HG02973 (cell line): ENCODE results near the gene ASB13.

Source experiments
- ATAC-seq: cut with Tn5 transposase; IDR thresholded peaks from one replicate; pipeline ENCODE4 v1.9.1; 2021; ENCODE audit warnings: moderate library complexity; ENCODE audit not compliant: unreplicated experiment

Gene ASB13

DNA sequence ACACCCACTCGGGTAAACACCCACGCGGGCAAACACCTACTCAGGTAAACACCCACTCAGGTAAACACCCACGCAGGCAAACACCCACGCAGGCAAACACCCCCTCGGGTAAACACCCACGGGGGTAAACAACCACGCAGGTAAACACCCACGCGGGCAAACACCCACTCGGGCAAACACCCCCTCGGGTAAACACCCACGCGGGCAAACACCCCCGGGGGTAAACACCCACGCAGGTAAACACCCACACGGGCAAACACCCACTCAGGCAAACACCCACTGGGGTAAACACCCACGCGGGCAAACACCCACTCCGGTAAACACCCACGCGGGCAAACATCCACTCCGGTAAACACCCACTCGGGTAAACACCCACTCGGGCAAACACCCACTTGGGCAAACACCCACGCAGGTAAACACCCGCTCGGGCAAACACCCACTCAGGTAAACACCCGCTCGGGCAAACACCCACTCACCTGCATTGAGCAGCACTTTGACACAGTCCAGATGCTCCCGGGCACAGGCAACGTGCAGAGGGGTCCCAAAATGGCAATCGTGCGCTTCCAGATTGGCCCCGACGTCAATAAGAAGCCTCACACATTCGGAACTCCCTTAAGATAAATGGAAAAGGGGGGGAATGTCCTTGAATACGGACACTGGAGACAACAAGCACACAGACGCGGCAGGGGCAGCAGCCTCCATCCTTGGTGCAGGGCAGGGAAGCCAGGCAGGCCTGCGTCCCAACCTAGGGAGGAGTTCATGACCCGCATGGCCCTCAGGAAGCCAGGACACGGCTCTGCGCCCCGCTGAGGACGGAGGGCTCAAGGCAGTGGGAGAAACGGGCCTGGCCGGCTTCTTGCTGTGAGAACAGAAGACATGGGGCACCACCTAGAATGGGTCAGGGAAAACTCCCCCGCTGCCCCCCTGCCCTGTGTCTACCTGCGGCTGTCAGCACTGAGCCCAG lies 17.6 kb downstream of the ASB13 start:
- no peak for ATAC-seq

- no peak for ATAC-seq
Observed at GRCh38 chr10:5647507-5648240, 18.7 kb downstream of the ASB13 start.

- ATAC-seq: no peak
Observed at GRCh38 chr10:5645944-5646617, 20.3 kb downstream of the ASB13 start.

GRCh38 chr10:5645375-5645774 lies 21.0 kb downstream of the ASB13 start:
- ATAC-seq: no peak

- no peak for ATAC-seq
Observed at GRCh38 chr10:5644930-5645329, 21.5 kb downstream of the ASB13 start.

DNA sequence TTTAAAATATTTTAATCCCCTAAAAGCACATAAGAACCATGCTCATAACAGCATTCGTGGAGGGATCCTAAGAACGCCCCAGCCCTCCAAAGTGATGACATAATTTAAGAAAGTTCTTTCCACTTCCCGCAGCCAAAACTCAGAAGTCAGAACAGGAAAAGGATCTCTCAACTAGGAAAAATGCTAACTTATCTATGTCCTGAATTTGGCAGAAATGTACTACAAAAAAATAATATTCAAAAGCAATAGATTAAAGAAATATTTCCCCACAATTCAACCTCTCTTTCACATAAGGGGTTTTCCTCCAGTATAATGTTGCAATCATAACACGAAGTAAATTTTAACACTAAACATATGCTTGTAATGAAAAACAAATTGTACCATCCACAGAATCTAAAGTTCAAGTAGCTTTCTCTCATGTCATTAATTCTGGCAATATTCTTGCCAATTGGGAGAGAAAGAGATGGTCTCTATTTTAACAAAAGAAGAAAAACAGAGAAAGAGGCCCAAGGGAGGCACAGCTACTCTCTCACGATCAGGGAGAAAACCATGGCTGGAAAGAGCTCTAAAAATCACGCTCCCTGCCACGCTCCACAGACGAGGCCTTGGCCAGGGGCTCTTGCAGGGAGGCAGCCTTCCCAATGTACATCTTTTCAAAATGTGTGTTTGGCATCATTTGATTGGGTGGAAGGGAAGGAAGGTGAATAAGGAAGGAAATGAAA lies 22.9 kb downstream of the ASB13 start:
- ATAC-seq: no peak

DNA sequence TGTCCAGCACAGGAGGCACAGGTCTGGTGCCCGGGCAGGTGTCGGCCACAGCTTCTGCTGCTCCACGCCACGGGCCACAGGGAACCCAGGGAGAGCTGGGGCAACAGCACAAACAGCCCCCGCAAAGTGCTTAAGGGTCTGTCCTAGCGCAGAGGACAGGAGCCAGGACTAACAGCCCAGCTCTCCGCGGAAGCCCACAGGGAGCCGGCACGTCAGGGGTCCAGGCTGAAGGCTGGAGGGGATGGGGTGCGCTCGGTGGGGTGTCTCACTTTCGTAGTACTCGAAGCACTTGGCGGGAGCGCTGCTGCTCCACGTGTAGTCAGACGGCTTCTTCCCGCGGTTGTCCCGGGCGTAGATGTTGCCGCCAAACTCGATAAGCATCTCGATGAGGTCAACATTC lies 24.9 kb downstream of the ASB13 start:
- ATAC-seq: no peak

GRCh38 chr10:5640501-5640900 lies 25.9 kb downstream of the ASB13 start:
- no peak for ATAC-seq

- ATAC-seq: no peak
Observed at GRCh38 chr10:5640036-5640435, 26.4 kb downstream of the ASB13 start.

GRCh38 chr10:5639066-5639465 lies 27.3 kb downstream of the ASB13 start:
- ATAC-seq: no peak

DNA sequence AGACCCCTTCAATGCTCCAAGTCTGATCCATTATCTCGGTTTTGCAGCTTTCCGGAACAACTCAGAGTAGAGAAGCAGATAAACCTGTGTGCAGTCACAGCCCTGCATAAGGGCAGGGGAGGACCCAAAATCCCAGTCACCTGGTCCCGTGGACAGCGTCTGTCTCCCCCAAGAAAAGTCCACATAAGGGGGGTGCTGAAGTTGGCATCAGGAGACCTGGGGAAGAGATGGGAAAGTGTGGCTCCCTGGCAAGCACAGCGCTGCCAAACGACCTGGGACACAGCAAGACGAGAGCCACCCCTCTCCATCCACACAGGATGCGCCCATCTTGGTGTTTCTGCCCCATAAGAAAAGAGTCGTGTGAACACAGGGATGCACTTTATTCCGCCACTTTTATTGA lies 27.9 kb downstream of the ASB13 start:
- ATAC-seq: no peak

DNA sequence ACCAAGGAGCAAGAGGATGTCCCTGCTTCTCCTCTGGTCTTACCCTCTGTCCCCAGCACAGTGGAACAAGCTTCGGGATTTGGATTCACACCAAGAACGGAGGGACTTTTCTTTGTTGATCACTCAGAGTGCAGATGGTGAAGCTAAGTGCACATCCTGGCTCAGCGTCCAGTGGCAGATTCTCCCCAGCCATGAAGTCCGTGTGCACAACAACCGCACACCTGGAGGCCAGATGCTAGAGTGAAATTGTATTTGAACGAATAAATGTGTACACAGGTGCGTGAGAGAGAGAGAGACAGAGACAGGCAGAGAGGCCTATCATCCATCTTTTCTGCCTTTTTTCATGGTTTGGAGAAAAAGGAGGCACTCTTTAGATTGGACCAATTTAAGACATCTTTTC lies 31.5 kb downstream of the ASB13 start:
- ATAC-seq: no peak

DNA sequence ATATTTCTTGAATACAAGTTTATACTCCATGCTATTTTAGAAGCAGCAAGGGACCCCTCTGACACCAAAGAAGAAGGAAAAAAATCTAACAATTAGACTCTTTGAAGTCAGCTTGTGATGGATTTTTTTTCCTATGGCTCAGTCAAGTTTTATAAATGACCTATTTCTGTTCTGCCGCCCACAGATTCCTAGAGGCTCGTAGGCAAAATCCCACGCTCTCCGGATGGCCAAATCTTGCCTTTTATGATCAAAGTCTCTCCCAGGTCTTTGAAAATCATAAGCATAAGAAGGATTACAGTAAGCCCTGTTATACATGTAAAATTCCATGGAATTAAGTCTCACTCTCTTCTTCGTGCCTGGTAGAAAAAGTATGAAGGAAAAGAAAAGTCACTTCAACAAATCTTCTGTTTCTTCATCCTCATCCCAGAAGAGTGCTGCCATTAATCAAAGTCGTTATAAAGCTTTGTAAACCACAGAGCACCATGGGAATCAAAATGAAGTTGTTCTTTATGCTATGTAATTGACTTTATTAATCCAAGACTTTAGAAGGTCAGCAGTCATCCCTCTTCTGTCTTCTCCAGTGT lies 33.1 kb downstream of the ASB13 start:
- ATAC-seq: no peak

DNA sequence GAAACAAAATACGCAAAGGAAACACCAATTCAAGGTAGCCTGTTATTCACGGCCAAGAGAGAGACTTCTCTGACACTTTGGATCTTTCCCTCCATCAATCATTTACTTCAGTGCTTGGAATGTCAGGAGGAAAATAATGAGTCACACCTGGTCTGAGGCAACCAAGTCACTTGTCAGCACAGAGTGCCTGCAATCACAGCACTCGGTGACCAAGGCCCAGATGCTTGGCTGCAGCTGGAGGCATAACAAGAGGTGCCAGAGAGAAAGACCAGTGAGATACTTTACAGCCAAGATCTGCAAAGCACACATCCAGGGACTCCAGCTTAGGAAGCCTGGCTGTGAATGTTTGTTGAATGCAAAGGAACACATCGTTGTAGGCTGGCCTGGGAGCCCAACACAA lies 33.9 kb downstream of the ASB13 start:
- ATAC-seq: no peak

- ATAC-seq: no peak
Observed at GRCh38 chr10:5631936-5632335, 34.5 kb downstream of the ASB13 start.

DNA sequence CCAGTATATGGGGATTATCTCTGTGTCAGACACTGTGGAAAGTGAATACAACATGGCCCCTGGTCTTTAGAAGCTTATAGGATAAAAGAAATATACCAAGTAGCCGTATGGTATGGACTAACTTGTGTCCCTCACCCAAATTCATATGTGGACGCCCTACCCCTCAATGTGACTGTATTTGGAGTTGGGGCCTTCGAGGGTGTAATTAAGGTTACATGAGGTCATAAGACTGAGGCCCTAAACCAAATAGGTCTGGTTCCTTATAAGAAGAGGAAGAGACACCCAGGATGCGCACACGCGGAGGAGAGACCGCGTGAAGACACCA lies 36.3 kb downstream of the ASB13 start:
- ATAC-seq: no peak

- ATAC-seq: peak; percentile 88
Observed at GRCh38 chr10:5629303-5630111, 36.9 kb downstream of the ASB13 start.

DNA sequence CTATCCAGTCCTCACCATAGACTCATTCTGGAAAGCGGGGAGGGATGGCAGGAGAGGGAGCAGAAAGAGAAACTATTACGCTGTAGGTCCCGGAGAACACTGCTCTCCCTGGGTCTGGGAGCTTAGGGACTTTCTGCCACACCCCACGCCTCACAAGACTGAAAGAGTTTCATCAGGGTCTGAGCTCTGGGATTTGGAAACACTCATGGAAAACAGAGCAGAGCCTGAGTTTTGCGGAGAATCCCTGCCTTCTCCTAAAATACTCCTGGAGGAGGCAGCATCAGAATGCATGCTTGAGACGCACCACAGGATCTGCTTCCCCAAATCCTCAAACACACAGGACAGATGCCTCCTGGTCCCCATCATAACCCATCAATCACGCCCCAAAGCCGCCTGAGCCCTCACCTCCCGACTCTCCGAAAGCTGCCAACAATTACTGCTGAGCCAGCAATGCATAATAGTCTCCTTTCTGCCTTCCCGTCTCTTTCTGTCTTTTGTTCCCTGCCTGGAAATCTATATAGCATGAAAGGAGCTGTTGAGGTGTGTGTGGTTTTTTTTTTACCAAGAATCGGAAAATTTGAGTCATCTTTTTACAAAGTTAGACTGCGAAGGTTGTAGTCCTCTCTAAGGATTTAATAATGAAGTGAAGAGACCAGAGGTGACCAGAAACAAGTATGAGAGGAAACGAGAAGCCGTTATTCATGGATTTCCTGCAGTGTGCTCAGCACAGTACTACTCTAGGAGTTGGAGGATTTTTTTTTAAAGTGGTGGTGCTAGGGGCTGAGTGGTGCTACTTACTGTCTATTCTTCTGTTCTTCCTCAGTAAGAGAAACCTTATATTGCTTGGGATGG lies 37.7 kb downstream of the ASB13 start:
- ATAC-seq: no peak

- no peak for ATAC-seq
Observed at GRCh38 chr10:5627486-5628044, 38.8 kb downstream of the ASB13 start.
